WERI-Rb-1 (cell line): ENCODE measurements around the gene ARHGEF9.
"Not testable (repeated sequence)": the region's sequence is repeated elsewhere in the genome, so short reads cannot be mapped to it uniquely, and the experiment has no call there.

Source experiments
- DNase-seq: peaks from one replicate; pipeline ENCODE4 v3.0.0-alpha.2; 2020
- H3K27ac ChIP-seq: fragments of 250-450 bp; sonication (Bioruptor Pico); 2 replicates; pipeline ENCODE4 v1.5.1; 2020; ENCODE audit warnings: mild to moderate bottlenecking, moderate library complexity
- H3K27me3 ChIP-seq: fragments of 250-450 bp; sonication (Bioruptor Pico); 2 replicates; pipeline ENCODE4 v1.5.1; 2021; ENCODE audit warnings: mild to moderate bottlenecking, low read depth, moderate library complexity; ENCODE audit not compliant: insufficient read depth, severe bottlenecking
- H3K36me3 ChIP-seq: fragments of 250-450 bp; sonication (Bioruptor Pico); 2 replicates; pipeline ENCODE4 v1.5.1; 2020; ENCODE audit warnings: mild to moderate bottlenecking, moderate library complexity
- H3K4me3 ChIP-seq: 2 replicates; pipeline ENCODE4 v1.5.1; 2011; ENCODE audit warnings: low read depth, mild to moderate bottlenecking, control low read depth, low read length
- H3K9me3 ChIP-seq: fragments of 250-450 bp; sonication (Bioruptor Pico); 2 replicates; pipeline ENCODE4 v1.5.1; 2021; ENCODE audit warnings: mild to moderate bottlenecking, moderate library complexity; ENCODE audit not compliant: severe bottlenecking
- TF ChIP-seq, protein P1 (sequence below): IDR thresholded peaks from 2 replicates; pipeline ENCODE4 v1.5.1; 2011; ENCODE audit warnings: low read depth, mild to moderate bottlenecking, control low read depth, inconsistent platforms, low read length

Gene ARHGEF9

GRCh38 chrX:63657821-63658220, 127.2 kb downstream of the ARHGEF9 start:
- H3K4me3 ChIP-seq: no peak overlapping the region
- peaks cover 28% of the 10 kb centered on the region for H3K36me3 ChIP-seq
- TF ChIP-seq, protein P1, sequence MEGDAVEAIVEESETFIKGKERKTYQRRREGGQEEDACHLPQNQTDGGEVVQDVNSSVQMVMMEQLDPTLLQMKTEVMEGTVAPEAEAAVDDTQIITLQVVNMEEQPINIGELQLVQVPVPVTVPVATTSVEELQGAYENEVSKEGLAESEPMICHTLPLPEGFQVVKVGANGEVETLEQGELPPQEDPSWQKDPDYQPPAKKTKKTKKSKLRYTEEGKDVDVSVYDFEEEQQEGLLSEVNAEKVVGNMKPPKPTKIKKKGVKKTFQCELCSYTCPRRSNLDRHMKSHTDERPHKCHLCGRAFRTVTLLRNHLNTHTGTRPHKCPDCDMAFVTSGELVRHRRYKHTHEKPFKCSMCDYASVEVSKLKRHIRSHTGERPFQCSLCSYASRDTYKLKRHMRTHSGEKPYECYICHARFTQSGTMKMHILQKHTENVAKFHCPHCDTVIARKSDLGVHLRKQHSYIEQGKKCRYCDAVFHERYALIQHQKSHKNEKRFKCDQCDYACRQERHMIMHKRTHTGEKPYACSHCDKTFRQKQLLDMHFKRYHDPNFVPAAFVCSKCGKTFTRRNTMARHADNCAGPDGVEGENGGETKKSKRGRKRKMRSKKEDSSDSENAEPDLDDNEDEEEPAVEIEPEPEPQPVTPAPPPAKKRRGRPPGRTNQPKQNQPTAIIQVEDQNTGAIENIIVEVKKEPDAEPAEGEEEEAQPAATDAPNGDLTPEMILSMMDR: no peak
- DNase-seq: no peak
- H3K27ac ChIP-seq: no peak overlapping the region
- no peaks in the 10 kb centered on the region for H3K9me3 ChIP-seq
- H3K27me3 ChIP-seq: no peaks in the 10 kb centered on the region

DNA sequence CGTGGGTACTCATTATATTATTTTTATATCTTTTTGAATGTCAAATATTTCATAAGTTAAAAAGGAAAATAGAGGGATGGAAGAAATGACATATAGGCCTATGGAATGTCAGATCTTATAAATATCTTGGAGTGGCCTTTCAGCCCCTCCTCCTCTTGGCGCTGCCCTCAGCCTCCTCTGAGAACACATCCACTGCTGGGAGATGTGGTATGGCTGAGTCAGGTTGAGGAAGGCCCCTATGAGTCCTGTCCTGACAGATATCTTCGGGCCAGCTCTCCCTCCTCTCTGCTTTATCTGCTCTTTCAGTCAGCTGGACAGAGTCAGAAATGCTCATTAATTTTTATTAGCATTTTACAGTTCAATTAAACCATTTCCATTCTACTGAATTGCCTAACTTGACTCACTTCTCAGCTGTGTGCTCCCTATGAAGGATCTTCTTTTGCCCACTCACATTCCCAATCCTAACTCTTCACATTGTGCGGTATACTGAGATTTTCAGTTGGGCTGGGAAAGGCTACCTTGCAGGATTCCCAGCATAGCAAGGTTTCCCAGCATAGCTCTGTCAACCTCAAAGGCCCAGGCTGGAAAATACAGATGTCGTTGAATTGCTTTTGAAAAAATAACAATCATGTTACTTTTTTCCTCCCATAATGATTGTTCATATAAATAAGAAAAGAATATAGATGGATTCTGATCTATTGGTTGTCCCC, 128.0 kb downstream of the ARHGEF9 start:
- DNase-seq: no peak

GRCh38 chrX:63652086-63652765, 132.8 kb downstream of the ARHGEF9 start:
- Histone ChIP-seq H3K9me3 (no peaks in the 10 kb centered on the region), H3K27me3 (no peaks in the 10 kb centered on the region), H3K4me3 (no peak overlapping the region), H3K36me3 (peaks cover 26% of the 10 kb centered on the region), H3K27ac (no peak overlapping the region)
- TF ChIP-seq, protein P1: no peak
- no peak for DNase-seq

More for the DNA sequence above, 128.0 kb downstream of the ARHGEF9 start:
- H3K27ac ChIP-seq: no peak overlapping the region
- TF ChIP-seq, protein P1: no peak
- H3K4me3 ChIP-seq: no peak overlapping the region
- H3K9me3 ChIP-seq: no peaks in the 10 kb centered on the region
- H3K36me3 ChIP-seq: peaks cover 30% of the 10 kb centered on the region
- no peaks in the 10 kb centered on the region for H3K27me3 ChIP-seq

- not testable (repeated sequence) for DNase-seq, H3K27ac ChIP-seq, H3K4me3 ChIP-seq, H3K27me3 ChIP-seq, H3K9me3 ChIP-seq
- peaks cover 15% of the 10 kb centered on the region; the same call in 1 of the 2 replicates for H3K36me3 ChIP-seq
Measured at GRCh38 chrX:63645748-63646147, 139.3 kb downstream of the ARHGEF9 start.

- Histone ChIP-seq H3K27ac (no peak overlapping the region), H3K4me3 (no peak overlapping the region), H3K36me3 (peaks cover 10% of the 10 kb centered on the region; the same call in 1 of the 2 replicates), H3K27me3 (no peaks in the 10 kb centered on the region), H3K9me3 (no peaks in the 10 kb centered on the region)
- TF ChIP-seq, protein P1: no peak
- DNase-seq: no peak
Measured at GRCh38 chrX:63635750-63636149, 149.3 kb downstream of the ARHGEF9 start.

GRCh38 chrX:63613531-63614028, 171.4 kb downstream of the ARHGEF9 start:
- no peak for DNase-seq
- TF ChIP-seq, protein P1: no peak
- Histone ChIP-seq H3K27ac (no peak overlapping the region), H3K36me3 (no peaks in the 10 kb centered on the region), H3K27me3 (no peaks in the 10 kb centered on the region), H3K9me3 (no peaks in the 10 kb centered on the region), H3K4me3 (no peak overlapping the region)
